KMS-11 (cell line): ENCODE data around the gene RBM6.

ENCODE experiments used
- H2AFZ ChIP-seq: fragments of 200-600 bp; sonication (generic); 2 replicates; pipeline ENCODE4 v1.6.1; 2016; ENCODE audit warnings: antibody characterized with exemption, mixed run types, low read depth
- H3K27ac ChIP-seq: fragments of 200-600 bp; sonication (generic); 2 replicates; pipeline ENCODE4 v1.6.1; 2016; ENCODE audit warnings: mild to moderate bottlenecking, mixed run types
- H3K27me3 ChIP-seq: fragments of 200-600 bp; sonication (generic); 2 replicates; pipeline ENCODE4 v1.6.1; 2017; ENCODE audit warnings: mild to moderate bottlenecking, low read depth, mixed run types, moderate library complexity; ENCODE audit not compliant: insufficient read depth
- H3K36me3 ChIP-seq: fragments of 200-600 bp; sonication (generic); 2 replicates; pipeline ENCODE4 v1.6.1; 2017; ENCODE audit warnings: mild to moderate bottlenecking, mixed run types; ENCODE audit not compliant: insufficient read depth
- H3K4me1 ChIP-seq: fragments of 200-600 bp; sonication (generic); 2 replicates; pipeline ENCODE4 v1.6.1; 2016; ENCODE audit warnings: mild to moderate bottlenecking, low read depth, mixed run types; ENCODE audit not compliant: poor library complexity, severe bottlenecking
- H3K4me2 ChIP-seq: fragments of 200-600 bp; sonication (generic); 2 replicates; pipeline ENCODE4 v1.7.0; 2016; ENCODE audit warnings: mild to moderate bottlenecking, mixed run types
- H3K4me3 ChIP-seq: fragments of 200-600 bp; sonication (generic); IDR thresholded peaks from 2 replicates; pipeline ENCODE4 v1.6.1; 2017; ENCODE audit warnings: low read depth, low read length, mixed read lengths; ENCODE audit not compliant: insufficient read depth
- H3K79me2 ChIP-seq: fragments of 200-600 bp; sonication (generic); 2 replicates; pipeline ENCODE4 v1.6.1; 2016; ENCODE audit warnings: low read depth, mixed run types; ENCODE audit not compliant: insufficient read depth
- H3K9ac ChIP-seq: fragments of 200-600 bp; sonication (generic); 2 replicates; pipeline ENCODE4 v1.6.1; 2016; ENCODE audit warnings: mild to moderate bottlenecking, mixed run types
- H4K20me1 ChIP-seq: fragments of 200-600 bp; sonication (generic); 2 replicates; pipeline ENCODE4 v1.6.1; 2016; ENCODE audit warnings: mild to moderate bottlenecking, mixed run types; ENCODE audit not compliant: insufficient read depth
- CTCF ChIP-seq: fragments of 200-600 bp; sonication (generic); conservative IDR thresholded peaks from 2 replicates; pipeline ENCODE4 v1.6.1; 2017; ENCODE audit warnings: low read depth, mild to moderate bottlenecking, antibody characterized with exemption, low read length, moderate library complexity, mixed read lengths

The RBM6 gene

GRCh38 chr3:49926117-49926728 lies 13.7 kb upstream of the RBM6 start:
- no peak overlapping the region for H3K4me2 ChIP-seq
- H3K9ac ChIP-seq = no peak overlapping the region
- H2AFZ ChIP-seq = no peak overlapping the region
- TF ChIP-seq CTCF = no peak
- H4K20me1 ChIP-seq = no peaks in the 10 kb centered on the region
- no peaks in the 10 kb centered on the region for H3K36me3 ChIP-seq
- peaks cover 19% of the 10 kb centered on the region for H3K4me1 ChIP-seq
- no peak overlapping the region for H3K27ac ChIP-seq
- no peaks in the 10 kb centered on the region for H3K79me2 ChIP-seq
- H3K4me3 ChIP-seq = no peak overlapping the region
- H3K27me3 ChIP-seq = no peaks in the 10 kb centered on the region

- peaks cover 19% of the 10 kb centered on the region for H3K4me1 ChIP-seq
These were observed 12.2 kb upstream of the RBM6 start for GRCh38 chr3:49927798-49928197.

GRCh38 chr3:49928481-49929017 lies 11.4 kb upstream of the RBM6 start:
- no peaks in the 10 kb centered on the region for H3K79me2 ChIP-seq
- H3K9ac ChIP-seq = no peak overlapping the region; the same call in 1 of the 2 replicates
- no peak overlapping the region for H3K27ac ChIP-seq
- H4K20me1 ChIP-seq = no peaks in the 10 kb centered on the region
- H3K4me3 ChIP-seq = no peak overlapping the region
- no peaks in the 10 kb centered on the region for H3K27me3 ChIP-seq
- no peaks in the 10 kb centered on the region for H3K36me3 ChIP-seq
- peak overlapping the region; percentile 88; the same call in 1 of the 2 replicates for H3K4me2 ChIP-seq
- peaks cover 19% of the 10 kb centered on the region for H3K4me1 ChIP-seq
- no peak for TF ChIP-seq CTCF
- no peak overlapping the region for H2AFZ ChIP-seq

More at GRCh38 chr3:49927798-49928197, 12.2 kb upstream of the RBM6 start:
- no peaks in the 10 kb centered on the region for H3K27me3 ChIP-seq
- H3K4me3 ChIP-seq = no peak overlapping the region
- no peaks in the 10 kb centered on the region for H3K36me3 ChIP-seq
- no peak overlapping the region for H3K9ac ChIP-seq
- H3K79me2 ChIP-seq = no peaks in the 10 kb centered on the region
- no peak overlapping the region for H3K4me2 ChIP-seq
- no peak overlapping the region for H3K27ac ChIP-seq
- no peaks in the 10 kb centered on the region for H4K20me1 ChIP-seq
- no peak overlapping the region for H2AFZ ChIP-seq
- TF ChIP-seq CTCF = no peak

GRCh38 chr3:49929291-49930167 lies 10.4 kb upstream of the RBM6 start, which contains the start of gene MON1A:
TSS of gene MON1A (minus strand) at chr3:49929811. CDS start at chr3:49913346, 16,465 bp downstream.
- H3K27me3 ChIP-seq = no peaks in the 10 kb centered on the region
- peak within 1 kb of the TSS; percentile 37; the same call in 1 of the 2 replicates for H3K9ac ChIP-seq
- H3K4me3 ChIP-seq = no peak within 1 kb of the TSS
- H2AFZ ChIP-seq = peak within 1 kb of the TSS; percentile 94
- TF ChIP-seq CTCF = no peak
- no peak within 1 kb of the TSS for H3K27ac ChIP-seq
- H3K36me3 ChIP-seq = no peaks in the 10 kb centered on the region
- H3K79me2 ChIP-seq = no peaks in the 10 kb centered on the region
- H3K4me2 ChIP-seq = peak within 1 kb of the TSS; percentile 88
- H3K4me1 ChIP-seq = peaks cover 19% of the 10 kb centered on the region
- no peaks in the 10 kb centered on the region for H4K20me1 ChIP-seq
